22Rv1 (cell line): Measurements from ENCODE around the gene GXYLT2.
"Not testable (repeated sequence)": the region's sequence is repeated elsewhere in the genome, so short reads cannot be mapped to it uniquely, and the experiment has no call there.

Experiments
- H3K27ac ChIP-seq: fragments of 450-650 bp; 2 replicates; pipeline ENCODE4 v1.5.1; 2017
- ZFX ChIP-seq: fragments of 450-650 bp; IDR thresholded peaks from 2 replicates; pipeline ENCODE4 v1.6.1; 2017; ENCODE audit warnings: antibody characterized with exemption, borderline replicate concordance
- TF ChIP-seq, protein P1 (sequence below): fragments of 450-650 bp; IDR thresholded peaks from 2 replicates; pipeline ENCODE4 v1.5.1; 2017; ENCODE audit warnings: mild to moderate bottlenecking

GXYLT2 gene

DNA sequence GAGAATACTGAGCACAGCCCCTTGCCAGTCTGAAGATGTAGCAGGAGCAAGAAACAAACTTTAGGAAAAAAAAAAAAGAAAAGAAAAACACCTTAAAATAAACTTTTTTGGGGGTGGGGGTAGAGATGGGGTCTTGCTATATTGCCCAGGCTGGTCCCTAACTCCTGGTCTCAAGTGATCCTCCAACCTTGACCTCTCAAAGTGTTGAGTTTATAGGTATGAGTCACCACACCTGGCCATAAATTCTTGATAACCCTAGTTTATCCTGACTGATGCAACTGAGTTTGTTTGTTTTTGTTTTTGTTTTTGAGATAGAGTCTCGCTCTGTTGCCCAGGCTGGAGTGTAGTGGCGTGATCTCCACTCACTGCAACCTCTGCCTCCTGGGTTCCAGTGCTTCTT lies 28.4 kb downstream of the GXYLT2 start:
- TF ChIP-seq, protein P1, sequence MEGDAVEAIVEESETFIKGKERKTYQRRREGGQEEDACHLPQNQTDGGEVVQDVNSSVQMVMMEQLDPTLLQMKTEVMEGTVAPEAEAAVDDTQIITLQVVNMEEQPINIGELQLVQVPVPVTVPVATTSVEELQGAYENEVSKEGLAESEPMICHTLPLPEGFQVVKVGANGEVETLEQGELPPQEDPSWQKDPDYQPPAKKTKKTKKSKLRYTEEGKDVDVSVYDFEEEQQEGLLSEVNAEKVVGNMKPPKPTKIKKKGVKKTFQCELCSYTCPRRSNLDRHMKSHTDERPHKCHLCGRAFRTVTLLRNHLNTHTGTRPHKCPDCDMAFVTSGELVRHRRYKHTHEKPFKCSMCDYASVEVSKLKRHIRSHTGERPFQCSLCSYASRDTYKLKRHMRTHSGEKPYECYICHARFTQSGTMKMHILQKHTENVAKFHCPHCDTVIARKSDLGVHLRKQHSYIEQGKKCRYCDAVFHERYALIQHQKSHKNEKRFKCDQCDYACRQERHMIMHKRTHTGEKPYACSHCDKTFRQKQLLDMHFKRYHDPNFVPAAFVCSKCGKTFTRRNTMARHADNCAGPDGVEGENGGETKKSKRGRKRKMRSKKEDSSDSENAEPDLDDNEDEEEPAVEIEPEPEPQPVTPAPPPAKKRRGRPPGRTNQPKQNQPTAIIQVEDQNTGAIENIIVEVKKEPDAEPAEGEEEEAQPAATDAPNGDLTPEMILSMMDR, result no peak
- no peak for TF ChIP-seq ZFX
- H3K27ac ChIP-seq, result no peak overlapping the region

- no peak for TF ChIP-seq ZFX
- TF ChIP-seq, protein P1, result no peak
- H3K27ac ChIP-seq, result no peak overlapping the region
Measured at GRCh38 chr3:72919520-72919919, 31.7 kb downstream of the GXYLT2 start.

DNA sequence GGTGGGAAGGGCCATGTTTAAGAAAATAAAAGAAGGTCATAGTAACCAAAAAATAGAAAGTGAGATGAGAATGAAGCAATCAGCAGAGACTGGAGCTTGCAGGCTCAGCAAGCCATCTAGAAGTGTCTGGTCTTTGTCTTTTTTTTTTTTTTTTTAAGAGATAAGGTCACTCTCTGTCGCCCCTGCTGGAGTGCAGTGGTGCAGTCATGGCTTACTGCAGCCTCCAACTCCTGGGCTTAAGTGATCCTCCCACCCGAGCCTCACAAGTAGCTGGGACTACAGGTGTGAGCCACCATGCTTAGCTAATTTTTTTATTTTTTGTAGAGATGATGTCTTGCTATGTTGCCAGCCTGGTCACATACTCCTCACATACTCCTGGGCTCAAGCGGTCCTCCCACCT lies 36.2 kb downstream of the GXYLT2 start:
- H3K27ac ChIP-seq, result no peak overlapping the region
- no peak for TF ChIP-seq ZFX
- TF ChIP-seq, protein P1, result peak; percentile 52

GRCh38 chr3:72928781-72929735 lies 41.2 kb downstream of the GXYLT2 start:
- not testable (repeated sequence) for H3K27ac ChIP-seq

DNA sequence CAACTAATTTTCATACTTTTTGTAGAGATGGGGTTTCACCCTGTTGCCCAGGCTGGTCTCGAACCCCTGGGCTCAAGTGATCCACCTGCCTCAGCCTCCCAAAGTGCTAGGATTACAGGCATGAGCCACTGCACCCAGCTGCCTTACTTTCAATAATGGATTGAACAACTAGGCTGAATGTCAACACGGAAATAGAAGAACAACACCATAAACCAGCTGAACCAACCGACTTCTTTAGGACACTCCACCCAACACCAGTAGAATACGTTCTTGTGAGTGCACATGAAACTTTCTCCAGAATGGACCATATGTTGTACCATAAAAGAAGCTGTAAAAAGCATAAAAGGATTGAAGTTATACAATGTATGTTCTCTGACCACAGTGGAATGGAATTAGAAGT lies 42.9 kb downstream of the GXYLT2 start:
- no peak overlapping the region for H3K27ac ChIP-seq
- TF ChIP-seq, protein P1, result no peak
- no peak for TF ChIP-seq ZFX

GRCh38 chr3:72932416-72932815 lies 44.6 kb downstream of the GXYLT2 start:
- TF ChIP-seq, protein P1, result no peak
- TF ChIP-seq ZFX, result no peak
- H3K27ac ChIP-seq, result no peak overlapping the region

- H3K27ac ChIP-seq, result no peak overlapping the region
- TF ChIP-seq ZFX, result no peak
- TF ChIP-seq, protein P1, result peak; percentile 73
Measured at GRCh38 chr3:72938471-72939265, 50.8 kb downstream of the GXYLT2 start.
